Stimulated activated CD8-positive, alpha-beta memory T cell treated with anti-CD3 and anti-CD28 coated beads, Interleukin-7, amount 100 ng/mL, for 24 hours (primary cell): ENCODE data around the gene NKG7.
A peak's percentile ranks its signal among the peaks of the same experiment; 100 is the strongest.

Source experiments
- DNase-seq: peaks from one replicate; pipeline ENCODE4 v3.0.0-alpha.2; 2020; ENCODE audit warnings: low read depth

NKG7 gene

GRCh38 chr19:51389143-51389542, 16.7 kb upstream of the NKG7 start:
- DNase-seq = no peak

DNA sequence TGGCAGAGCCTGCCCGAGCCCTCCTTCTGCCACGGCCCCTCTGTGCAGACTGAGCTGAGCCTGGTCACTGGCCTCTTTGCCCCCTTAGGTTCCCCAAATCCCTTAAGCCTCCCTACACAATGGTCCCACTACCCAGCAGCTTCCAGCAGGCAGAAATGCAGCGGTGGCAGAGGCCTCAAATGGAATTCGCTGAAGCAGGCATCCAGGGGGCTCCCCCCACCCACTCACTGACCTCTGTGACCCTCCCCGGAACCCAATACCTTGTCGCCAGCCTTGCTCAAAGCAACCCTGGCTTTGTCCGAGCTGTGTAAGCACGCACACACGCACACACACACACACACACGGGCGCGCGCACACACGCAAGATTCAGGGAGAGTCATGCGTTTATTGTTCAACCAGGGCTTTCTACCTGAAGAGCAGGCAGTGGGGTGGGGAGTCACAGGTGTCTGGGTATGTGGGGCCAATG, 15.5 kb upstream of the NKG7 start, which contains the start of gene LIM2:
LIM2 (minus strand) TSS at position 51 of the 466 bp plus-strand sequence. CDS start 531 bp downstream, outside the sequence.
- DNase-seq = no peak

DNA sequence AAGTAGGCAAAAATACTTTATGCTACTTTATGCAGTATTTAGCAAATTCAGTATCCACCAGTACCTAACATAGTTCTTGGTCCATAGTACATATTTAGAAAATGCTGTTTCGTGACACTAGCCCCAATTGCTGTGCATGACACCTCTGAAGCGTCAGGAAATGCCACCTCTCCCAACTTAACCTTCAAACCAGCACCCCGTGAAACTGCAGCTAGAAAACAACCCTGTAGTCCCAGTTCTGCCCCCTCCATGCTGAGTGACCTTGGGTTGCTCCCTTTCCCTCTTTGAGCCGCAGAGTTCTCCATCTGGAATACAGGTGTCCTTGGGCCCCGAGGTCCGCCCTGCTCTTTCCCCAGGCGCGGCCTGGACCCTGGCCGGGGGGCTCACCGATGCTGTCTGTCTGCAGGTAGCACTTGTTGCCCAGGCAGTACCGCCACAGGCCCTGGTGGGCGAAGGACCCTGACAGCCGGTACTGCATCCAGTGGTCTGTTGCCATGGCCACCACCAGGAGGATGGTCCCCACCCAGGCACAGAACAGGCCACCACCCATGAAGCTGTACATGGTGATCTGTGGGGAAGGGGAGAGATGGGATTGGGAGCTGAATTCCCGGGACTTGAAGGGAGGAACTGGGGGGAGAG, 14.5 kb upstream of the NKG7 start:
- DNase-seq = no peak

- no peak for DNase-seq
Observed at GRCh38 chr19:51382004-51382403, 9.6 kb upstream of the NKG7 start.

- no peak for DNase-seq
Observed at GRCh38 chr19:51380379-51380778, 7.9 kb upstream of the NKG7 start.

- no peak for DNase-seq
Observed at GRCh38 chr19:51377422-51377821, 5.0 kb upstream of the NKG7 start.

- DNase-seq = no peak
Observed at GRCh38 chr19:51375504-51376221, 3.2 kb upstream of the NKG7 start.

DNA sequence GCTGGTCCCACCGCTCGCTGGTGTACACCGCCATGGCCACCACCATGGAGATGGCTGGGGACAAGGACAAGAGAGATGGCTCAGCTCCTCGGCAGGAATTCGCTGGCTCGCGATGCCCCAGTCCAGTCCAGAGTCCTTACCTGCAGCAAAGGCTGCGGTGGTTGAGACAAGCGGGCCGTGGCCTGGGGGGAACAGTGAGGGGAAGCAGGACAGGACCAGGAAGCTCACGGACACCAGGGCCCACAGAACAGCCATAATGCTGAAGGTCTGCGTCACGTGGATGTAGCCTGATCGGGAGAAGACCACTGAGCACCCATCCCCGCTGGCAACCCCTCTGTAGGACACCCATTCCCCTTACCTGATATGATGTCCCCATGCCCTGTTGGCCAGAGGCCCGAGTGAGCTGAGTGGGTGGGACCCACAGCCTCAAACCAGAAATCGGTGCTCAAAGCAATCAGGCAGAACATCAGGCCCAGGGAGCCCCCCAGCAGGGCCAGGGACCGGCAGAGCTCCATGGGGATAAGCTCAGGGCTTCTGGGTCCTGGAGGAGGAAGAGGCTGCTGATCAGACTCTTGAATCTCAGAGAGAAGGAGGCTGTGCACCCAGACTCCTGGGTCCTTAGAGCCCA, 319 bp downstream of the NKG7 start:
- DNase-seq = no peak

DNA sequence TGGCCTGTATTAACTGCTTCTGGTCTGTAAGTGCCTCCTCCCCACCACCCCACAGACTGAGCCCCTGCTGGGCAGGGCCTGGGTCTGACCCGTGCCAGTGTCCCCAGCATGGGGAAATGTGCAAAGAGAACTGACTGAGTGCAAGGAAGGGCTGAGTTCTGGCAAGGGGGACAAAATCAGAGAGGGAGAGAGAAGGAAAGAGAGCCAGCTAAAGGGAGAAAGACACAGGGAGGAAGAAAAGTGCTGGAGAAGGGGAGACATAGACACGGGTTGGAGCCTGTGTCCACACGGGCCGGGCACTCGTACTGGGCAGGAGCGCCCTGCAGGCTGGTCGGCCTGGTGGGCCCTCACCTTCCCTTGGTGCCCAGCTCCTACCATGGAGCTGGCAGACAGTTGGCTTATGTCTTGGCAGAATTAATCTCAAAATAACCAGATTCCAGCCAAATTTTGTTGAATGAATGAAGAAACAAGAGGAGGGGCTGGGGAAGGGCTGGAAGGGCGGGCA, 1.2 kb downstream of the NKG7 start:
- no peak for DNase-seq

GRCh38 chr19:51370230-51370629, 2.2 kb downstream of the NKG7 start:
- no peak for DNase-seq

DNA sequence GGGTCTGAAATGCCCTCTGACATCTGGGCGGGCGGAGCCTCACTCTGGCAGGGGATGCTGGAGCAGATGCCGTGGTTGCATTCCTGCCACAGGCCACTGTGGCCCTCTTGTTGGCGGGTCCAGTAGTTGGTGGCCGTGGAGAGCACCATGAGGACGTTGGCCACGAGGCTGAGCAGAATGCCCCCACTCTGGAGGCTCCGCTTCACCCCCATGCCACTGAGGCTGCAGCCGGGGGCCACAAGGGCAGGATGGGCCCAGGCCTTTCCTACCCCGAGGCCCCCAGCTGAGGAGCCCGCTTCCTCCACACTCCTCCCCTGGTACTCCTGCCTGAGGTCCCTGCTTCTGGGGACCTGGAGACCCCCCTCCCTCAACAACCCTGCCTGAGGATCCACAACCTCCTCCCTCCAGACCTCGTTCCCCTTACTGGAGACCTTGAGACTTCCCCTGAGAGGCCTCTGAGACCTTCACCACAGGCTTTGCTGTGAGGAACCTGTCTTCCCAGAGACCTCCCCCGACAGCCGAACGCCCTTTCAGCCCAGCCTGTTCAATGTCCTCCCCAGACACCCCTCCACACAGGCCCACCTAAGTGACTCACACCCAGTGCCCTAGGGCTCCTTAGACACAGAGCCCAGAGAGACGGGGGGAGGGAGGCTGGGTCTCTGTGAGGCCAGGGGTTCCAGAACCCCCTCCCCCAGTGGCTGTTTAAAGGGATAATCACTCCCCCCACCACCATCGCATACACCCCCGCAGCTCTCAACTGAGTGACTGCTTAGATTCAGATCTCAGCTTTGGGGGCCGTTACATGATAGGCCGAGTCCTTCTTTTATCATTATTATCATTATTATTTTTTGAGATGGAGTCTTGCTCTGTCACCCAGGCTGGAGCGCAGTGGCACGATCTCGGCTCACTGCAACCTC, 3.8 kb downstream of the NKG7 start, which contains the start of gene CLDND2:
CLDND2 (minus strand) TSS at position 638 of the 917 bp plus-strand sequence; CDS start at position 212, 426 bp downstream.
- DNase-seq = no peak

GRCh38 chr19:51367565-51368365, 4.7 kb downstream of the NKG7 start:
- DNase-seq = peak; percentile 97

DNA sequence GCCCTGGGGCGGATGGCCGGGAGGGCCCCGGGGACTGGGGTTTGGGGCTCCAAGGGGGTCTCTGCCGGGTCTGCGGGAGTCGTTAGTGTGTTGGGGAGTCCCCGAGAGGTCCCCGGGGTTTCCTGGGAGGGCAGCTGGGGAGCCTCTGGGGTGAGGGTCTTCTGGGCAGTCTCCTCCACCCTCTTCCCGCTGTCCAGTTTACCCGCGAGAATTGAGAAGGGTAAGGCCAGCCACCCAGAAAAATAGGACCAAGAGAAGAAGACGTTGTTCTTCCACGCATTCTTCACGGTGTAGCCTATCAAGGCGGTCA, 5.2 kb downstream of the NKG7 start:
- DNase-seq = no peak

DNA sequence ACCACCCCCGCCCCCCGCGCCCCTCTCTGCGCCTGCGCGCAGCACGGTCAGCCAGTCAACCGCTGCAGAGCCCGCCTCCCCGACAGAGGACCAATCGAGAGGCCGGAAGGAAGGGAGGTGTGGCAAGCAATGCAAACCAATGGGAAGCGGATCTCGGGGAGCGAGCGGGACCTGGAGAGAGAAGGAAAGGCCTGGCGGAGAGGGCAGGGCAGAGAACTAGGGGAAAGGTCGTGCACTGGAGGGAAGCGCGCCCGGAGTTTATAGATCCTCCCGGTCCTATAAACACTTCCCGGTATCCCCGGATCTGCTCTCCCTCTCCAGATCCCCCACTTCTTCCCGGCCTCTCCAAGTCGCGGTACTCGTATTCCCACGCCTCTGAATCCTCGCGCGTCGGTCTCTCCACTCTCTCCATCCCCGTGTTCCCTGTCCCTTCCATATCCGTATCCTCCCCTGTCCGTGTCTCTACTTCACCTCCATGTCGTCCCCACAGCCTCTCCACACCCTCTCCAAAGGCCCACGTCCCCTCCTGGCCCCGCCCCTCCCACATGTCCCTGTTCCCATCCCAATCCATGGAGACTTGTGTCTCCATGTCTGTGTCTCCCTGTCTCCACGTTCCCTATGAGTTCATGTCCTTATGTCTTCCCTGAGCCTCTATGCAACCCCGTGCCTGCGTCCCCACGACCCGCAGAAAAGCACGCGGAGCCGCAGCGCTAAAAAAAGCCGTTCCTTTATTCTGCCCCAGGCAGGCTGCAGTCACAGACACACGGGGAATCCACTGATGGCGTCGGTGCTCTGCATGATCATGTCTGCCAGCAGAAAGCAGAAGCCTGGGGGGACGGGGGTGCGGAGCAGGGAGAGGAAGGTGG, 5.8 kb downstream of the NKG7 start:
- DNase-seq = peak; percentile 88

GRCh38 chr19:51365965-51366388, 6.5 kb downstream of the NKG7 start, which contains the start of gene ETFB:
Gene ETFB (minus strand): TSS chr19:51366388. CDS start chr19:51366326, 62 bp downstream.
- DNase-seq = no peak

- no peak for DNase-seq
Observed at GRCh38 chr19:51365211-51365964, 7.1 kb downstream of the NKG7 start.

DNA sequence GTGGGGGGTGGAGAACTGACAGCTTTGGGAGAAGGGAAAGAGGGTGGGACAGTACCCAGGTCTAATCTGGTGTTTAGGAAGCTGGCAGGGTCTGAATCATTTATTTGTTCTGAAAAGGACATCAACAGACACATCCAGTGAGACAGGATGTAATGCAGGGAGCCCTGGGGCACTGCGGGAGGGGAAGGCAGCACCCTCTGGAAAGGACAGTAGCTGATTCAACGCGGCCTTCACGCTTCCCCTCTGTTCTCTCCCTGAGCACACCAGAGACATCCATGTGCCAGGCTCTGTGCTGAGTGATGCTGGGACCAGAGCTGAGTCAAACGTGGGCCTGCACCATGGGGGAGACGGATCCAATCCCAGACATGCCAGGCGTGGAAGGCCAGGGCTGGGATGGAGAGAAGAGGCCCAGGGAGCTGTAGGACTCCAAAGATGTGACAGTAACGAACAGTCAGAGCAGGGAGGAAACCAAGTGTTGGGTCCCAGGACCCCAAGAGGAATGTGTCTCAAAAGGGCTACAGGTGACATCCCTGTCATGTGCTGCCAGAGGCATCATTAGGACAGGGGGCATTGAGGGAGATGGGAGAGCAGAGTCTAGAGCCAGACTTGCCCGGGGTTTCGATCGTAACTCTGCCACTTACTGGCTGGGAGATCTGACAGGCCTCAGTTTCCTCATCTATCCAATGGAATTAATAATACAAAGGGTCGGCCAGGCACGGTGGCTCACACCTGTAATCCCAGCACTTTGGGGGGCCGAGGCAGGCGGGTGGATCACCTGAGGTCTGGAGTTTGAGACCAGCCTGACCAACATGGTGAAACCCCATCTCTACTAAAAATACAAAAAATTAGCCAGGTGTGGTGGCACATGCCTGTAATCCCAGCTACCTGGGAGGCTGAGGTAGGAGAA, 8.0 kb downstream of the NKG7 start:
- DNase-seq = no peak

DNA sequence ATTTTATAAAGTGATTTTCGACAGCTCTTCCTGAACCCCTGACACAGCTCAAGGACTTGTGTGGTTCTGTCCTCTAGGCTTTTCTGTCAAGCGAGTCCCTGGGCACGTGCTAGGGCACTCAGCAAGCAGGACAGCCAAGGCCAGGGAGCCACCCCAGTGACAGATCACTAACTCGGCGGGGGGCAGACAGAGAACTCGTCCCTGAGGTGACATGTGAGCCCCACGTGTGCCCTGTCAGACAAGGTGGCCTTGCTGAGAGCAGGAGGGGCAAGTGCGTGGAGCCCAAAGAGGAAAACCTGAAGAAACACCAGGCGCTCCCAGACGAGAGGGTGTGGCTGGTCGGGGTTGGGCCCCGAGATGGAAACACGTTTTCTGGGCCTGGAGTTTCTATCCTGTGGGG, 11.2 kb downstream of the NKG7 start:
- no peak for DNase-seq
